GM10266 (cell line): Measurements from ENCODE around the gene MATR3.
A peak's percentile ranks its signal among the peaks of the same experiment; 100 is the strongest.

Experiments used
- DNase-seq: peaks from one replicate; pipeline ENCODE4 v3.0.0; 2012; ENCODE audit errors: extremely low spot score
- TF ChIP-seq, protein P1 (sequence below): IDR thresholded peaks from 2 replicates; pipeline ENCODE4 v1.5.1; 2012; ENCODE audit warnings: mild to moderate bottlenecking, low read depth; ENCODE audit not compliant: control insufficient read depth, insufficient read depth; ENCODE audit errors: missing control alignments

MATR3 gene

GRCh38 chr5:139294374-139295165 lies 1.0 kb downstream of the MATR3 start:
- DNase-seq: peak; percentile 21
- TF ChIP-seq, protein P1, sequence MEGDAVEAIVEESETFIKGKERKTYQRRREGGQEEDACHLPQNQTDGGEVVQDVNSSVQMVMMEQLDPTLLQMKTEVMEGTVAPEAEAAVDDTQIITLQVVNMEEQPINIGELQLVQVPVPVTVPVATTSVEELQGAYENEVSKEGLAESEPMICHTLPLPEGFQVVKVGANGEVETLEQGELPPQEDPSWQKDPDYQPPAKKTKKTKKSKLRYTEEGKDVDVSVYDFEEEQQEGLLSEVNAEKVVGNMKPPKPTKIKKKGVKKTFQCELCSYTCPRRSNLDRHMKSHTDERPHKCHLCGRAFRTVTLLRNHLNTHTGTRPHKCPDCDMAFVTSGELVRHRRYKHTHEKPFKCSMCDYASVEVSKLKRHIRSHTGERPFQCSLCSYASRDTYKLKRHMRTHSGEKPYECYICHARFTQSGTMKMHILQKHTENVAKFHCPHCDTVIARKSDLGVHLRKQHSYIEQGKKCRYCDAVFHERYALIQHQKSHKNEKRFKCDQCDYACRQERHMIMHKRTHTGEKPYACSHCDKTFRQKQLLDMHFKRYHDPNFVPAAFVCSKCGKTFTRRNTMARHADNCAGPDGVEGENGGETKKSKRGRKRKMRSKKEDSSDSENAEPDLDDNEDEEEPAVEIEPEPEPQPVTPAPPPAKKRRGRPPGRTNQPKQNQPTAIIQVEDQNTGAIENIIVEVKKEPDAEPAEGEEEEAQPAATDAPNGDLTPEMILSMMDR: peak; percentile 61

DNA sequence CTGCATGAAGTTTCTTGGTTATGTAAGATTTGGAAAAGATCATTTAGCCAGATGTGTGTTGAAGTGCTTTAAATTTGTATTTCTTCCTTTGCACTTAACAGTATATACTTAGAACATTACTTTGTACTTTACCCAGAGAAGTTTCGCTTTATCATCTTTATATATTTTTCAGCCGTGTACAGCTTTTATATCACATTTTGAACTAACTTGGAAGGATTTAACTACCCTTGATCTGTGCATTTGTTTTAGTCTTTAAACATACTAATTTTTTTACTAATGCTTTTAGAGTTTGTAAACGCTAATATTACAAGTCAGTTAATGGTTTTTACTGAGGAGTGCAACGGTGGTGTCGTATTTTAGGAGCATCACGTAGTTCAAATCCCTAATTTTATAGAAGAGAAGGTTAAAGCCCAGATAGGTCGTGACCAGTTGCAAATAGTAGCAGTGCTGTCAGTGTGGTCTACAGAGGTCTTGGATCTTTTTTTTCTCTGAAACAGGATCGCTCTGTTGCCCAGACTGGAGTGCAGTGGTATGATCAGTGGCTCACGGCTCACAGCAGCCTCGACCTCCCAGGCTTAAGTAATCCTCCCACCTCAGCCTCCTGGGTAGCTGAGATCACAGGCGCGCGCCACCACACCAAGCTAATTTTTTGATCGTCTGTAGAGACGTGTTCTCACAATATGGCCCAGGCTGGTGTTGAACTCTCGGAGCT lies 2.0 kb downstream of the MATR3 start:
- TF ChIP-seq, protein P1: no peak
- no peak for DNase-seq

- no peak for DNase-seq
- TF ChIP-seq, protein P1: no peak
Observed at GRCh38 chr5:139296198-139296597, 2.7 kb downstream of the MATR3 start.

- no peak for DNase-seq
- TF ChIP-seq, protein P1: no peak
Observed at GRCh38 chr5:139296862-139297326, 3.4 kb downstream of the MATR3 start.

DNA sequence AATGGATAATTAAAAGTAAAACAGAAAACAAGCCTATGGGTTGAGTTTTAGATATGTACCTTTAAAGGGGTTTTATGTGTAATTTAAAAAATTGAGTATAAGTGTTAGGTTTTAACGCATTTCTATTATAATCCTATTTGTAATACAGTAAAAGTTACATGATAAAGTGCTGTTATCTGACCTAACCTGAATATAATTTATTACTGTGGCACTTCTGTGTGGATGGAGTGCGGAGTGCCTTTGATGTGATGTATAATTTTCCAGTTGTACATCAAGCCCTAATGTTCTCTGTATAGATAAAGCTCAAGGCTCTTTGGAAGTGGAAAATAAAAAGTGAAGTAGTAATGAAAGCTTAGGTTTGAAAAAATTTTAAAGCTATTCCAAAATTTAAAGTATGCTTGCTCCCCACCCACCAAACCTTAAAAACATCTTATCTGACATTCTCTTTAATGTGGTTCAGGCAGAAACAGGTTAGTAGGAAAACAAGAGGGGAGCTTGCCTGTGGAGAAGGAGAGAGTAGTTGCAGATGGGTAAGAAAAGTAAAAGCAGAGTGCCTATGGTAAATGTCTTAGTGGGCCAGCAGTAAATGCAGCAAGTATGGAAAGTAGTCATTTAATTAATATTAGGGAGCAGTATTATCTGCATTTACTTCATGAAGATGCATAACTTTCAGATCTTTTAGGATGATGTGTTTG lies 4.0 kb downstream of the MATR3 start:
- DNase-seq: no peak
- TF ChIP-seq, protein P1: no peak

GRCh38 chr5:139298242-139298641 lies 4.7 kb downstream of the MATR3 start:
- TF ChIP-seq, protein P1: no peak

More at GRCh38 chr5:139298242-139298641, 4.7 kb downstream of the MATR3 start:
- DNase-seq: no peak
